ENCODE measurements around the gene MESP1. TPM values are rescaled to one million over a fixed set of nuclear protein-coding genes. Genes with fewer than 3 reads are reported as not detected.
A peak's percentile ranks its signal among the peaks of the same experiment; 100 is the strongest.

Gene MESP1
- total RNA-seq, 1 experiment from 2014 or later: 8.8 TPM

- DNase-seq (ENCODE audit: low read depth, low spot score) (peak; percentile 29), ATAC-seq (peak; percentile 52)
- RAD21 ChIA-PET (ENCODE audit: low non-redundant PET in 1 of 2, low total read pairs in 2 of 2, uncharacterized antibody in 2 of 2, unreplicated experiment in 2 of 2): no interaction called here
- H3K4me3 ChIP-seq (replicated peaks in 1 of 2; ENCODE audit: low read depth in 1 of 2, low read length in 2 of 2): no peak overlapping the region
- POLR2A ChIA-PET: interaction anchor here (1.1 kb wide), 1 partner anchor 99 kb away, joined by 3 read pairs; no protein-coding TSS in a partner anchor
- no peak overlapping the region for H3K9ac ChIP-seq (ENCODE audit: low read length)
- H3K27me3 ChIP-seq (ENCODE audit: insufficient read depth, low read length): no peaks in the 10 kb centered on the region
- H3K27ac ChIP-seq (ENCODE audit: low read depth, low read length): no peak overlapping the region
- H3K79me2 ChIP-seq (ENCODE audit: insufficient read depth, low read length): no peaks in the 10 kb centered on the region
- BruUV-seq (replicated peaks): no TSS peak
- peaks cover 6 to 38% of the 10 kb centered on the region in 2 experiments for H3K4me1 ChIP-seq (ENCODE audit: control insufficient read depth in 1 of 2, insufficient read depth in 2 of 2, low read length in 2 of 2)
- intact Hi-C loops (cut with micrococcal nuclease): no loop called here
- TF ChIP-seq ZFX (IDR thresholded peaks at IDR 0.05): no peak
- TF ChIP-seq, protein P1, sequence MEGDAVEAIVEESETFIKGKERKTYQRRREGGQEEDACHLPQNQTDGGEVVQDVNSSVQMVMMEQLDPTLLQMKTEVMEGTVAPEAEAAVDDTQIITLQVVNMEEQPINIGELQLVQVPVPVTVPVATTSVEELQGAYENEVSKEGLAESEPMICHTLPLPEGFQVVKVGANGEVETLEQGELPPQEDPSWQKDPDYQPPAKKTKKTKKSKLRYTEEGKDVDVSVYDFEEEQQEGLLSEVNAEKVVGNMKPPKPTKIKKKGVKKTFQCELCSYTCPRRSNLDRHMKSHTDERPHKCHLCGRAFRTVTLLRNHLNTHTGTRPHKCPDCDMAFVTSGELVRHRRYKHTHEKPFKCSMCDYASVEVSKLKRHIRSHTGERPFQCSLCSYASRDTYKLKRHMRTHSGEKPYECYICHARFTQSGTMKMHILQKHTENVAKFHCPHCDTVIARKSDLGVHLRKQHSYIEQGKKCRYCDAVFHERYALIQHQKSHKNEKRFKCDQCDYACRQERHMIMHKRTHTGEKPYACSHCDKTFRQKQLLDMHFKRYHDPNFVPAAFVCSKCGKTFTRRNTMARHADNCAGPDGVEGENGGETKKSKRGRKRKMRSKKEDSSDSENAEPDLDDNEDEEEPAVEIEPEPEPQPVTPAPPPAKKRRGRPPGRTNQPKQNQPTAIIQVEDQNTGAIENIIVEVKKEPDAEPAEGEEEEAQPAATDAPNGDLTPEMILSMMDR (IDR thresholded peaks at IDR 0.05 in 2 of 3, conservative IDR thresholded peaks at IDR 0.05 in 1 of 3; ENCODE audit: borderline replicate concordance in 1 of 3, insufficient read depth in 1 of 3, low read depth in 2 of 3, low read length in 2 of 3): peak in 2 of 3 experiments; percentile 38 to 54; a peak in 4 of 6 replicates
- H3K9me3 ChIP-seq (ENCODE audit: control insufficient read depth in 1 of 2, insufficient read depth in 1 of 2, low read depth in 1 of 2, low read length in 2 of 2): no peaks in the 10 kb centered on the region
- CTCF ChIA-PET: interaction anchor here (0.7 to 2.9 kb wide), 8 partner anchors 9 to 735 kb away, joined by 3 to 16 read pairs (median 4); no protein-coding TSS in a partner anchor
- H3K4me2 ChIP-seq (ENCODE audit: low read length): no peak overlapping the region
- H3K9me2 ChIP-seq (ENCODE audit: insufficient read depth): no peaks in the 10 kb centered on the region
- H3K36me3 ChIP-seq (ENCODE audit: control insufficient read depth in 1 of 2, insufficient read depth in 2 of 2, low read length in 2 of 2): no peaks in the 10 kb centered on the region
- H2AFZ ChIP-seq (ENCODE audit: low read depth, low read length, poor library complexity, severe bottlenecking): peak overlapping the region; percentile 67
- H4K20me1 ChIP-seq (ENCODE audit: insufficient read depth): no peaks in the 10 kb centered on the region
These were observed 22.0 kb upstream of the MESP1 start for GRCh38 chr15:89772932-89773583.

- no peak overlapping the region for H3K27ac ChIP-seq (ENCODE audit: low read depth, low read length)
- RAD21 ChIA-PET (ENCODE audit: low non-redundant PET in 1 of 2, low total read pairs in 2 of 2, uncharacterized antibody in 2 of 2, unreplicated experiment in 2 of 2): no interaction called here
- no peak overlapping the region for H3K4me3 ChIP-seq (replicated peaks in 1 of 2; ENCODE audit: low read depth in 1 of 2, low read length in 2 of 2)
- no peak for ATAC-seq
- H3K9me3 ChIP-seq (ENCODE audit: control insufficient read depth in 1 of 2, insufficient read depth in 1 of 2, low read depth in 1 of 2, low read length in 2 of 2): no peaks in the 10 kb centered on the region
- no peak for TF ChIP-seq POLR2A (IDR thresholded peaks at IDR 0.05; ENCODE audit: borderline replicate concordance, extremely low read depth, insufficient read depth, insufficient read length)
- TF ChIP-seq SIN3A (IDR thresholded peaks at IDR 0.05; ENCODE audit: low read depth): no peak
- no peak for TF ChIP-seq ATF3 (IDR thresholded peaks at IDR 0.05)
- TF ChIP-seq ZBTB33 (IDR thresholded peaks at IDR 0.05; ENCODE audit: extremely low read depth, insufficient replicate concordance, low read length): no peak
- no peak for TF ChIP-seq ZFX (IDR thresholded peaks at IDR 0.05)
- no peak for TF ChIP-seq SRF (IDR thresholded peaks at IDR 0.05; ENCODE audit: low read depth)
- no peak for TF ChIP-seq SP1 (IDR thresholded peaks at IDR 0.05; ENCODE audit: low read depth)
- no peak for TF ChIP-seq POLR2AphosphoS5 (IDR thresholded peaks at IDR 0.05; ENCODE audit: low read depth, low read length)
- TF ChIP-seq, protein P1 (IDR thresholded peaks at IDR 0.05 in 2 of 3, conservative IDR thresholded peaks at IDR 0.05 in 1 of 3; ENCODE audit: borderline replicate concordance in 1 of 3, insufficient read depth in 1 of 3, low read depth in 2 of 3, low read length in 2 of 3): no peak
- H3K4me2 ChIP-seq (ENCODE audit: low read length): no peak overlapping the region
- no peaks in the 10 kb centered on the region for H3K9me2 ChIP-seq (ENCODE audit: insufficient read depth)
- H3K36me3 ChIP-seq (ENCODE audit: control insufficient read depth in 1 of 2, insufficient read depth in 2 of 2, low read length in 2 of 2): no peaks in the 10 kb centered on the region
- peaks cover 0 to 18% of the 10 kb centered on the region in 2 experiments; a peak in 2 of 4 replicates for H3K4me1 ChIP-seq (ENCODE audit: control insufficient read depth in 1 of 2, insufficient read depth in 2 of 2, low read length in 2 of 2)
- intact Hi-C loops (cut with micrococcal nuclease): no loop called here
- H3K27me3 ChIP-seq (ENCODE audit: insufficient read depth, low read length): no peaks in the 10 kb centered on the region
- H3K9ac ChIP-seq (ENCODE audit: low read length): no peak overlapping the region
- no TSS peak for BruUV-seq (replicated peaks)
- POLR2A ChIA-PET: no interaction called here
- H3K79me2 ChIP-seq (ENCODE audit: insufficient read depth, low read length): no peaks in the 10 kb centered on the region
- H2AFZ ChIP-seq (ENCODE audit: low read depth, low read length, poor library complexity, severe bottlenecking): no peak overlapping the region
- DNase-seq (ENCODE audit: low read depth, low spot score): no peak
- CTCF ChIA-PET: interaction anchor here (1.5 kb wide), 2 partner anchors 9 to 105 kb away, joined by 5 read pairs; no protein-coding TSS in a partner anchor
- no peaks in the 10 kb centered on the region for H4K20me1 ChIP-seq (ENCODE audit: insufficient read depth)
These were observed 19.0 kb upstream of the MESP1 start for GRCh38 chr15:89770041-89770440.
